ENCODE results near the gene RYR1. TPM values are rescaled to one million over a fixed set of nuclear protein-coding genes. Genes with fewer than 3 reads are reported as not detected.
"Not testable (repeated sequence)": the region's sequence is repeated elsewhere in the genome, so short reads cannot be mapped to it uniquely, and the experiment has no call there.

Gene RYR1
- total RNA-seq, 2 donors from 2014 or later, result 0.84 to 3.3 TPM

DNA sequence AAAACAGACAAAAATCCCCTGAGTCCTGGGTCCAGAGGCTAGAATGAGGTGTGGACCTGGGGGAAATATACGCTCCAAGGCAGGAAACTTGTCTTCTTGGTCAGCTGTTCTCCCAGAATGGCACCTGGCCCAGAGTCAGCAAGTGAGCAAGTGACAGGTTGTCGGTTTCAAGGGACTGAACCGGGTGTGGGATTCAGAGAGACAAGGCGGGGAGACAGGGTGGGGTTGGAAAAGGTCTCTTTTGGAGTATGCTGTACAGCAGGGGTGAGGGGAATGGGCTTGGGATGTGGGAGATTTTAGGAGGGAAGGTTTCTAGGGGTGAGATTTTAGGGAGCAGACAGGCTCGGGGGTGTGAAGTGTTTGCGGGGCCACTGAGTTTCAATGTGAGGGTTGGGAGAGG, 83.3 kb downstream of the RYR1 start:
- WGBS, 2 experiments (ENCODE audit: insufficient coverage in 1 of 2, insufficient read length in 1 of 2), result 91 to 100% methylated on average over 2 to 6 of the region's 6 CpGs
- Mint-ChIP-seq H3K4me1 (no peaks in the 10 kb centered on the region), H3K9me3 (no peaks in the 10 kb centered on the region), H3K36me3 (ENCODE audit: low read depth) (no peaks in the 10 kb centered on the region), H3K4me3 (no peak overlapping the region), H3K27ac (no peak overlapping the region), H3K27me3 (ENCODE audit: insufficient read depth) (no peaks in the 10 kb centered on the region)
- TF ChIP-seq, protein P1, sequence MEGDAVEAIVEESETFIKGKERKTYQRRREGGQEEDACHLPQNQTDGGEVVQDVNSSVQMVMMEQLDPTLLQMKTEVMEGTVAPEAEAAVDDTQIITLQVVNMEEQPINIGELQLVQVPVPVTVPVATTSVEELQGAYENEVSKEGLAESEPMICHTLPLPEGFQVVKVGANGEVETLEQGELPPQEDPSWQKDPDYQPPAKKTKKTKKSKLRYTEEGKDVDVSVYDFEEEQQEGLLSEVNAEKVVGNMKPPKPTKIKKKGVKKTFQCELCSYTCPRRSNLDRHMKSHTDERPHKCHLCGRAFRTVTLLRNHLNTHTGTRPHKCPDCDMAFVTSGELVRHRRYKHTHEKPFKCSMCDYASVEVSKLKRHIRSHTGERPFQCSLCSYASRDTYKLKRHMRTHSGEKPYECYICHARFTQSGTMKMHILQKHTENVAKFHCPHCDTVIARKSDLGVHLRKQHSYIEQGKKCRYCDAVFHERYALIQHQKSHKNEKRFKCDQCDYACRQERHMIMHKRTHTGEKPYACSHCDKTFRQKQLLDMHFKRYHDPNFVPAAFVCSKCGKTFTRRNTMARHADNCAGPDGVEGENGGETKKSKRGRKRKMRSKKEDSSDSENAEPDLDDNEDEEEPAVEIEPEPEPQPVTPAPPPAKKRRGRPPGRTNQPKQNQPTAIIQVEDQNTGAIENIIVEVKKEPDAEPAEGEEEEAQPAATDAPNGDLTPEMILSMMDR (conservative IDR thresholded peaks at IDR 0.05), result no peak
- H3K27ac ChIP-seq (ENCODE audit: low read depth, low read length), result no peak overlapping the region
- H3K9me3 ChIP-seq (ENCODE audit: control insufficient read depth, low read length), result no peaks in the 10 kb centered on the region
- no peak for DNase-seq
- no peak overlapping the region for H3K9ac ChIP-seq (ENCODE audit: extremely low read depth, low read length, poor library complexity, severe bottlenecking)
- no peaks in the 10 kb centered on the region for H3K36me3 ChIP-seq (ENCODE audit: control insufficient read depth, insufficient read depth, low read length)
- H3K4me3 ChIP-seq (ENCODE audit: low read length), result no peak overlapping the region
- no peaks in the 10 kb centered on the region for H3K27me3 ChIP-seq (ENCODE audit: control insufficient read depth, insufficient read depth, low read length, poor library complexity, severe bottlenecking)
- no peaks in the 10 kb centered on the region for H3K4me1 ChIP-seq (ENCODE audit: control insufficient read depth, insufficient read depth, low read length)

GRCh38 chr19:38517321-38517720, 83.8 kb downstream of the RYR1 start:
- DNase-seq, result no peak
- no peak overlapping the region for H3K27ac ChIP-seq (ENCODE audit: low read depth, low read length)
- no peaks in the 10 kb centered on the region for H3K4me1 ChIP-seq (ENCODE audit: control insufficient read depth, insufficient read depth, low read length)
- no peaks in the 10 kb centered on the region for H3K36me3 ChIP-seq (ENCODE audit: control insufficient read depth, insufficient read depth, low read length)
- Mint-ChIP-seq H3K4me3 (no peak overlapping the region), H3K36me3 (ENCODE audit: low read depth) (no peaks in the 10 kb centered on the region), H3K9me3 (no peaks in the 10 kb centered on the region), H3K4me1 (no peaks in the 10 kb centered on the region), H3K27ac (no peak overlapping the region), H3K27me3 (ENCODE audit: insufficient read depth) (no peaks in the 10 kb centered on the region)
- H3K9me3 ChIP-seq (ENCODE audit: control insufficient read depth, low read length), result no peaks in the 10 kb centered on the region
- H3K27me3 ChIP-seq (ENCODE audit: control insufficient read depth, insufficient read depth, low read length, poor library complexity, severe bottlenecking), result no peaks in the 10 kb centered on the region
- TF ChIP-seq, protein P1 (conservative IDR thresholded peaks at IDR 0.05), result no peak
- 87 to 92% methylated on average over 14 to 21 of the region's 21 CpGs for WGBS, 2 experiments (ENCODE audit: insufficient coverage in 1 of 2, insufficient read length in 1 of 2)
- no peak overlapping the region for H3K9ac ChIP-seq (ENCODE audit: extremely low read depth, low read length, poor library complexity, severe bottlenecking)
- H3K4me3 ChIP-seq (ENCODE audit: low read length), result no peak overlapping the region

- not testable (repeated sequence) for H3K36me3 Mint-ChIP-seq (ENCODE audit: low read depth); H3K4me1 ChIP-seq (ENCODE audit: control insufficient read depth, insufficient read depth, low read length); DNase-seq; H3K27me3 ChIP-seq (ENCODE audit: control insufficient read depth, insufficient read depth, low read length, poor library complexity, severe bottlenecking); H3K9ac ChIP-seq (ENCODE audit: extremely low read depth, low read length, poor library complexity, severe bottlenecking); H3K27me3 Mint-ChIP-seq (ENCODE audit: insufficient read depth); H3K27ac Mint-ChIP-seq; H3K4me3 ChIP-seq (ENCODE audit: low read length); H3K4me3 Mint-ChIP-seq; H3K9me3 ChIP-seq (ENCODE audit: control insufficient read depth, low read length); H3K4me1 Mint-ChIP-seq; H3K36me3 ChIP-seq (ENCODE audit: control insufficient read depth, insufficient read depth, low read length); H3K27ac ChIP-seq (ENCODE audit: low read depth, low read length); H3K9me3 Mint-ChIP-seq
- 95 to 97% methylated on average over 1 of the region's 1 CpG for WGBS, 2 experiments (ENCODE audit: insufficient coverage in 1 of 2, insufficient read length in 1 of 2)
These were observed 84.5 kb downstream of the RYR1 start for GRCh38 chr19:38517980-38518379.

DNA sequence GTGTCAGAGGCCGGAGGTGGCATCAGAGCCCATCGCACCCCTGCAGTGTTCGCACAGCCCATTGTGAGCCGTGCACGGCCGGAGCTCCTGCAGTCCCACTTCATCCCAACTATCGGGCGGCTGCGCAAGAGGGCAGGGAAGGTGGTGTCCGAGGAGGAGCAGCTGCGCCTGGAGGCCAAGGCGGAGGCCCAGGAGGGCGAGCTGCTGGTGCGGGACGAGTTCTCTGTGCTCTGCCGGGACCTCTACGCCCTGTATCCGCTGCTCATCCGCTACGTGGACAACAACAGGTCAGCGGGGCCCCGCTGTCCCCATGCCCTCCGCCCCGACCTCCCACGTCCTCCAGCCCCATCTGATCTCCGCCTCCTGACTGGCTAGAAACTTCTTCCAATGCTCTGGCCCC, 85.7 kb downstream of the RYR1 start:
- no peak overlapping the region for H3K27ac Mint-ChIP-seq

More for the DNA sequence above, 85.7 kb downstream of the RYR1 start:
- H3K9me3 Mint-ChIP-seq, result no peaks in the 10 kb centered on the region
- Histone ChIP-seq H3K27me3 (ENCODE audit: control insufficient read depth, insufficient read depth, low read length, poor library complexity, severe bottlenecking) (no peaks in the 10 kb centered on the region), H3K9me3 (ENCODE audit: control insufficient read depth, low read length) (no peaks in the 10 kb centered on the region), H3K27ac (ENCODE audit: low read depth, low read length) (no peak overlapping the region), H3K4me3 (ENCODE audit: low read length) (no peak overlapping the region), H3K9ac (ENCODE audit: extremely low read depth, low read length, poor library complexity, severe bottlenecking) (no peak overlapping the region), H3K4me1 (ENCODE audit: control insufficient read depth, insufficient read depth, low read length) (no peaks in the 10 kb centered on the region), H3K36me3 (ENCODE audit: control insufficient read depth, insufficient read depth, low read length) (no peaks in the 10 kb centered on the region)
- H3K27me3 Mint-ChIP-seq (ENCODE audit: insufficient read depth), result no peaks in the 10 kb centered on the region
- TF ChIP-seq, protein P1 (conservative IDR thresholded peaks at IDR 0.05), result no peak
- WGBS, 2 experiments (ENCODE audit: insufficient coverage in 1 of 2, insufficient read length in 1 of 2), result 90 to 91% methylated on average over 21 to 26 of the region's 26 CpGs
- no peak overlapping the region for H3K4me3 Mint-ChIP-seq
- no peak for DNase-seq
- no peaks in the 10 kb centered on the region for H3K36me3 Mint-ChIP-seq (ENCODE audit: low read depth)
- no peaks in the 10 kb centered on the region for H3K4me1 Mint-ChIP-seq
